ENCODE data around the gene ICAM2. TPM values are rescaled to one million over a fixed set of nuclear protein-coding genes. Genes with fewer than 3 reads are reported as not detected.
A peak's percentile ranks its signal among the peaks of the same experiment; 100 is the strongest.

Gene ICAM2
- total RNA-seq, 4 donors from 2014 or later, result 2.1 to 25.6 (median 9.7) TPM

DNA sequence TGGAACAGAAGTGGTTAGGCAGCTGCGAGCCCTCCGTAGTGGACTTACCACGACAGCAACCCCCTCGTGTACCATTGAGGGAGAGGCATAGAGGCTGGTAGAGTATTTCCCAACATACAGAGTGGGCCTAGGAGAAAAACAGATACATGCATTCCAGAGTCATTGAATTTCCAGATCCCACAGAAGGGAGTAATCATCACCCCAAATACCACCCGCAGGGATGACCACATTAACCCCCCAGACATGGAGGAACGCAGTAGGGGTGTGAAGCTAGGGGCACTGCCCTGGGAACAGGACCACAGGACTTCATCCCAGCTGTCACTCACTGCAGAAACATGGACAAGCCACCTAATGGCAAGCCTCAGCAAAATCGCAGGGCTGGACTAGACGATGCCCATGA lies 44.7 kb upstream of the ICAM2 start:
- peaks cover 0 to 12% (median 0%) of the 10 kb centered on the region in 4 donors for H3K9me3 ChIP-seq
- H3K4me1 ChIP-seq, result peaks cover 0 to 23% (median 0%) of the 10 kb centered on the region in 4 donors
- peak overlapping the region in 1 of 4 donors; percentile 32 for H3K4me3 ChIP-seq
- DNase-seq, result no peak
- peak overlapping the region in 2 of 4 donors; percentile 13 to 82 for H3K27ac ChIP-seq
- H3K27me3 ChIP-seq, result no peaks in the 10 kb centered on the region
- TF ChIP-seq, protein P1, sequence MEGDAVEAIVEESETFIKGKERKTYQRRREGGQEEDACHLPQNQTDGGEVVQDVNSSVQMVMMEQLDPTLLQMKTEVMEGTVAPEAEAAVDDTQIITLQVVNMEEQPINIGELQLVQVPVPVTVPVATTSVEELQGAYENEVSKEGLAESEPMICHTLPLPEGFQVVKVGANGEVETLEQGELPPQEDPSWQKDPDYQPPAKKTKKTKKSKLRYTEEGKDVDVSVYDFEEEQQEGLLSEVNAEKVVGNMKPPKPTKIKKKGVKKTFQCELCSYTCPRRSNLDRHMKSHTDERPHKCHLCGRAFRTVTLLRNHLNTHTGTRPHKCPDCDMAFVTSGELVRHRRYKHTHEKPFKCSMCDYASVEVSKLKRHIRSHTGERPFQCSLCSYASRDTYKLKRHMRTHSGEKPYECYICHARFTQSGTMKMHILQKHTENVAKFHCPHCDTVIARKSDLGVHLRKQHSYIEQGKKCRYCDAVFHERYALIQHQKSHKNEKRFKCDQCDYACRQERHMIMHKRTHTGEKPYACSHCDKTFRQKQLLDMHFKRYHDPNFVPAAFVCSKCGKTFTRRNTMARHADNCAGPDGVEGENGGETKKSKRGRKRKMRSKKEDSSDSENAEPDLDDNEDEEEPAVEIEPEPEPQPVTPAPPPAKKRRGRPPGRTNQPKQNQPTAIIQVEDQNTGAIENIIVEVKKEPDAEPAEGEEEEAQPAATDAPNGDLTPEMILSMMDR (IDR thresholded peaks at IDR 0.05), result no peak
- TF ChIP-seq POLR2A (IDR thresholded peaks at IDR 0.05), result no peak
- peaks cover 0 to 34% (median 0%) of the 10 kb centered on the region in 3 donors for H3K36me3 ChIP-seq

DNA sequence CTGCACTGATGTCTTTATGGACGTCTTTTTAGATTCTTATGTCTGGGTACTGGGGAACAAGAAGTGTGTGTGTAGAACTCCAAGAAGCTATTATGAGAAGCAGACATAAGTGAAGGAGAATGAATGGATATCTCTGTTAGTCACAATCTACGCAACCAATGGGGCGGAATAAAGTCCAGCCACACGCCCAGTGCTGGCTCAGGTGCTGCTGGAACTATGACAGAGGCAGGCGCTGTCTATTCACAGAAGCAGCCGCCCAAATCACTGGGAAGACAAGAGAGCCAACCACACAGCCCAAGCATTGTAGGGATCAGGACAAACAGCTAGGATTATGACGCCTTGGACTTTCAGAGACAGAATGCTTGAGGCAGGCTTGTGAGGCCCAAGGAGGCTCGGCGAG lies 43.9 kb upstream of the ICAM2 start:
- peak overlapping the region in 1 of 4 donors; percentile 32 for H3K4me3 ChIP-seq
- no peaks in the 10 kb centered on the region for H3K27me3 ChIP-seq
- peaks cover 0 to 26% (median 0%) of the 10 kb centered on the region in 4 donors for H3K4me1 ChIP-seq
- peaks cover 0 to 32% (median 0%) of the 10 kb centered on the region in 3 donors for H3K36me3 ChIP-seq
- H3K27ac ChIP-seq, result peak overlapping the region in 3 of 4 donors; percentile 57 to 82 (median 72)
- peak in 2 of 3 donors; percentile 81 to 87 for DNase-seq
- TF ChIP-seq, protein P1 (IDR thresholded peaks at IDR 0.05), result no peak
- peak; percentile 23 to 45 for TF ChIP-seq POLR2A (IDR thresholded peaks at IDR 0.05)
- peaks cover 0 to 3% (median 0%) of the 10 kb centered on the region in 4 donors for H3K9me3 ChIP-seq

DNA sequence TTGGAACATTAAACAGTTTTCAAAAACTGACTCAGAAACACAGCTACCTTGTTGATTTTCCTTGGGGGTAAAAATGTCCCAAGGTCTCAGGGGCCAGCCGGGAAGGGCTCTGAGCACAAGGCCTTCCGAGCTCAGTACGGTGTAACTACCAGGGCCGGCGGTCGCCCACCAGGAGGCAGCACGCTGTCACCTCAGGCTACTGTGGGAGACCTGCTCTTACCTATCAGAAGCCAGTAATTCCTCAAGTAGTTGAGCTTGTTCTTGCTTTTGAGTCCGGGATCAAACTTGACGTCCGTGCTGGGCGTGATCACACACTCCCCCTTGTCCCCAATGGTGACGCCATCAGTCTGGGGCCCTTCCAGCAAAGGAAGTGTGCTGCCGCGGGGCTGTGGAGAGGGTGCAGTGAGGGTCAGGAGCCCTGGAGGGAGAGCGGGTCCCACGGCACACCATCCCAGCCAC lies 43.4 kb upstream of the ICAM2 start:
- peaks cover 0 to 26% (median 0%) of the 10 kb centered on the region in 4 donors for H3K4me1 ChIP-seq
- peak overlapping the region in 3 of 4 donors; percentile 57 to 82 (median 72) for H3K27ac ChIP-seq
- no peaks in the 10 kb centered on the region for H3K27me3 ChIP-seq
- peak overlapping the region in 1 of 4 donors; percentile 32 for H3K4me3 ChIP-seq
- H3K36me3 ChIP-seq, result peaks cover 0 to 32% (median 0%) of the 10 kb centered on the region in 3 donors
- H3K9me3 ChIP-seq, result no peaks in the 10 kb centered on the region
- TF ChIP-seq, protein P1 (IDR thresholded peaks at IDR 0.05), result peak in 4 of 6 experiments; percentile 35 to 70 (median 63)
- TF ChIP-seq POLR2A (IDR thresholded peaks at IDR 0.05), result no peak
- peak; percentile 37 to 80 (median 80) for DNase-seq

DNA sequence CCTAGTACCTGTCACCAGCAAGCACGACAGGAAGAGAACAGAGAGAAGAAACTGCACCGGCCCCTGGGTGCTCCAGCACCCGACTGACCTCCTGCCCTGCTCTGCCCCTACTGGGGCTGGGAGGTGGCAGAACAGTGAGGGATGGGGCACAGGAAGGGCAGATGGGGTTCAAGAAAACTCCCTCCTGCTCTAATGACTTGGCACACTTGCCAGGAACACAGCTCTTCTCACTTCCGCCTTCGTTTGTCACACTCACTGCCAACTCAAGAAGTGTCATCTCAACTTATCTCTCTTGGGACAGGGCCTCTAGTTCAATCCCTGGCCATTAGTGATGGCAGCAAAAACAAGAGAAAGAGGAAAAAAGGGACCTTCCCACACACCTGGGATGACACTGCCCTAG lies 42.7 kb upstream of the ICAM2 start:
- Histone ChIP-seq H3K4me1 (peaks cover 0 to 26% (median 0%) of the 10 kb centered on the region in 4 donors), H3K9me3 (no peaks in the 10 kb centered on the region), H3K27me3 (no peaks in the 10 kb centered on the region), H3K36me3 (peaks cover 0 to 31% (median 0%) of the 10 kb centered on the region in 3 donors), H3K4me3 (peak overlapping the region in 1 of 4 donors; percentile 32), H3K27ac (peak overlapping the region; percentile 43 to 82 (median 64))
- TF ChIP-seq, protein P1 (IDR thresholded peaks at IDR 0.05), result no peak
- TF ChIP-seq POLR2A (IDR thresholded peaks at IDR 0.05), result no peak
- DNase-seq, result peak in 1 of 3 donors; percentile 45

DNA sequence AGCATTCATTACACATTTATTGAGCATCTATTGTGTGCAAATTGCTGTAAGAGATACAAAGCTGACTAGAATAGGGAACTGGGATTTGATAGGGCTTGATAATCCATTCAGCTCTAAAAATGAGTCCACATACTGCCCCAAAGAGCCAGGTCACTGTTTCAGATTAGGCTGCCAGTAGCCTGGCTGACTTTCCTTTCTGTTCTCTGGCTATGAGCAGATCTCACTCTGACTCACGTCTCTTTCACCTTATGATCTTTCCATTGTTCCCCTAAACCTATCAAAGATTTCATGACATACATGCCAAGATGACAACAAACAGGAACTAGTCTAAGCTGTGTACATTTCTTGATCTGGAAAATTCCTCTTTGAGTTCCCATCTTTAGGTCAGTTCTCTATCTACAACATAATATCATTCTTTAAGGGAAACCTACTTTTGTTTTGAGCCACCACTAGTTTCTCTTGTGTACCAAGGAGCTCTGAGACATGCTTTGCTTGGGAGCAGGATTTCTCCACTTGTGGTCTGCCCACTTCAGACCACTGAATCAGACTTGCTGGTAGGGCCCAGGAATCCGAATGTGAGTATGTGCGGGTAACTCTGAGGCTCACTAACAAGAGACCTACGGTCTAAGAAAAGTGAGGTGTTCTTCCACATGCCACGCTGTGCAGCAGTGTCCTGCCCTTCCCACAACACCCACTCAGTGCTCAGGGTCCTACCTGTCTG lies 40.9 kb upstream of the ICAM2 start:
- Histone ChIP-seq H3K9me3 (no peaks in the 10 kb centered on the region), H3K4me3 (no peak overlapping the region), H3K36me3 (peaks cover 0 to 35% (median 0%) of the 10 kb centered on the region in 3 donors), H3K27ac (no peak overlapping the region), H3K4me1 (peaks cover 0 to 26% (median 3%) of the 10 kb centered on the region in 4 donors), H3K27me3 (no peaks in the 10 kb centered on the region)
- DNase-seq, result peak in 1 of 3 donors; percentile 19
- TF ChIP-seq, protein P1 (IDR thresholded peaks at IDR 0.05), result no peak
- TF ChIP-seq POLR2A (IDR thresholded peaks at IDR 0.05), result no peak

Data from Peyer's patch (tissue), 4 donors.